Upper lobe of left lung (tissue), 6 donors: Measurements from ENCODE around the gene GADL1. TPM values are rescaled to one million over a fixed set of nuclear protein-coding genes. Genes with fewer than 3 reads are reported as not detected.

Source experiments
- ATAC-seq, 2 donors: fragments of 200-7000 bp; cut with Tn5 transposase; one replicate each; pipeline ENCODE4 v1.9.1; 2022; ENCODE audit warnings: mild to moderate bottlenecking in 2 of 2, moderate library complexity in 2 of 2; ENCODE audit not compliant: low FRiP score in 2 of 2
- DNase-seq, 2 donors: peaks; one replicate each; pipeline ENCODE4 v3.0.0-alpha.2; 2019 to 2020
- H3K27ac ChIP-seq, 4 donors: fragments of 200-600 bp; sonication (generic); one replicate each; pipeline ENCODE4 v1.5.1; 2016 to 2019
- H3K27me3 ChIP-seq, 4 donors: fragments of 200-600 bp; sonication (generic); one replicate each; pipeline ENCODE4 v1.5.1; 2017 to 2019
- H3K36me3 ChIP-seq, 4 donors: fragments of 200-600 bp; sonication (generic); one replicate each; pipeline ENCODE4 v1.5.1; 2016 to 2019
- H3K4me1 ChIP-seq, 4 donors: fragments of 200-600 bp; sonication (generic); one replicate each; pipeline ENCODE4 v1.5.1; 2018 to 2019
- H3K4me3 ChIP-seq, 4 donors: fragments of 200-600 bp; sonication (generic); one replicate each; pipeline ENCODE4 v1.5.1; 2017 to 2019; ENCODE audit warnings: mild to moderate bottlenecking in 2 of 4, moderate library complexity in 1 of 4
- H3K9me3 ChIP-seq, 4 donors: fragments of 200-600 bp; sonication (generic); one replicate each; pipeline ENCODE4 v1.5.1; 2018 to 2019
- EP300 ChIP-seq, 4 donors: sonication (generic); formaldehyde crosslinking; IDR thresholded peaks; one replicate each; pipeline ENCODE4 v1.5.1; 2017; ENCODE audit warnings: antibody characterized with exemption in 4 of 4, control low read depth in 2 of 4
- POLR2A ChIP-seq, 4 donors: fragments of 450-650 bp; IDR thresholded peaks; one replicate each; pipeline ENCODE4 v1.5.1; 2016 to 2017; ENCODE audit warnings: antibody characterized with exemption in 4 of 4, mild to moderate bottlenecking in 2 of 4
- POLR2AphosphoS5 ChIP-seq, 2 donors: sonication (generic); formaldehyde crosslinking; IDR thresholded peaks; one replicate each; pipeline ENCODE4 v1.5.1; 2017; ENCODE audit warnings: antibody characterized with exemption in 2 of 2
- WGBS, 2 donors: methylation state at CpG; one replicate each; pipeline ENCODE4 v1.1.5; 2017 to 2018; 5-methylcytosine and 5-hydroxymethylcytosine counted together
- total RNA-seq, 6 donors: library from RNA; depleted of rRNA in 4 of 6; stranded (reverse); fragments of >200 nt in 4 of 6; gene quantifications; one replicate each; pipeline versions ENCODE4 v1.1.0 to v1.2.1, GENCODE V29; 2016 to 2021
- TF ChIP-seq, protein P1 (sequence below), 6 experiments: fragments of 450-650 bp in 4 of 6; fragments of 200-600 bp in 2 of 6; sonication (generic) in 2 of 6; IDR thresholded peaks; one replicate each; pipeline ENCODE4 v1.5.1; 2016 to 2019; ENCODE audit warnings: antibody characterized with exemption in 6 of 6
- donor health status: DM: no; HTN: no; CAD: no; lungs with moderate emphysema.
- donor health status: DM: no; HTN: yes; CAD: no; lungs with severe emphysema.

GADL1 gene
- total RNA-seq, 6 donors from 2014 or later = 0.07 TPM; not detected in 5

DNA sequence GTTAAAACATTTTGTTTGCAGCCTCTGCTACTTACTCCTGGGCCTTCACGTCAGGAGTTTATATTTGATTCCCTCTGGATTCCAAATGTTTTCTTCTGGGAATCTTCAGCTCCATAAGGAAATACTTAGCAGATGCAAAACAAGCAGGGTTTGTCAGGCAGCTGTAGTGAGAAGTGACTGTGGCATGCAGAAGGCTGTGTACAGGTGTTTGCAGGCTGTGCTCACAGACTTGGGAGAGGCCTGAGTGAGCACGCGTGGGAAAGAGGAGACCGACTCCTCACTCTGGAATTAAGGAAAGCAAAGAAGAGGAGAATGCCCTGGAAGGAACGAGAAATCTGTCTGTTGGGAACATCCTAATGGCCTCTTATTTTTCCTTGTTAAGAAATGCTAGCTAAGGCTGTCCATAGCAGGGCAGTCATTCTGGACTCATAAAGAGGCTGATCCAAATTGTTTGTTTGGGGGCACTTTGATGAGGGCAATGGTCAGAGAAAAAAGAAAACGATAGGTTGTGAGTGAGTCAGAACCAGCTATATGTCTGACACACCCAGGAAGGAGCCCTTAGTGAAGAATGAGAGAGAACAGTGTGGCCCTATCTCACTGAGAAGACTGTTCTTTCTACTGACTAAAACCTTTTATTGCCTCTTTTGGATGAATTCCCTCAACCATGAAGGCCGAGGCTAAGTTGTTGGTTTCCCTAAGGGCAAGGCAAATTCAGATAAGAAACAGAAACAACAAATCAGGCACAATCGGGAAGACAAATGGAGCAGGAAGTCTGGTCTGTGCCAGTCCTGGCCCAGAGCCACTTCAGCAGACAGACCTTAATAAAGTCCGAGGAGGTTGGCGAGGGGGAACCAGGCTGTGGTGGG, 205.5 kb downstream of the GADL1 start:
- Histone ChIP-seq H3K9me3 (no peaks in the 10 kb centered on the region), H3K27me3 (no peaks in the 10 kb centered on the region), H3K36me3 (peaks cover 18 to 83% (median 24%) of the 10 kb centered on the region in 4 donors), H3K4me3 (no peak overlapping the region), H3K27ac (peak overlapping the region; percentile 49 to 80 (median 68)), H3K4me1 (peaks cover 57 to 89% (median 77%) of the 10 kb centered on the region in 4 donors)
- ATAC-seq (no peak), DNase-seq (no peak)
- TF ChIP-seq POLR2AphosphoS5 (IDR thresholded peaks at IDR 0.05) = peak in 1 of 2 donors; percentile 29
- TF ChIP-seq, protein P1, sequence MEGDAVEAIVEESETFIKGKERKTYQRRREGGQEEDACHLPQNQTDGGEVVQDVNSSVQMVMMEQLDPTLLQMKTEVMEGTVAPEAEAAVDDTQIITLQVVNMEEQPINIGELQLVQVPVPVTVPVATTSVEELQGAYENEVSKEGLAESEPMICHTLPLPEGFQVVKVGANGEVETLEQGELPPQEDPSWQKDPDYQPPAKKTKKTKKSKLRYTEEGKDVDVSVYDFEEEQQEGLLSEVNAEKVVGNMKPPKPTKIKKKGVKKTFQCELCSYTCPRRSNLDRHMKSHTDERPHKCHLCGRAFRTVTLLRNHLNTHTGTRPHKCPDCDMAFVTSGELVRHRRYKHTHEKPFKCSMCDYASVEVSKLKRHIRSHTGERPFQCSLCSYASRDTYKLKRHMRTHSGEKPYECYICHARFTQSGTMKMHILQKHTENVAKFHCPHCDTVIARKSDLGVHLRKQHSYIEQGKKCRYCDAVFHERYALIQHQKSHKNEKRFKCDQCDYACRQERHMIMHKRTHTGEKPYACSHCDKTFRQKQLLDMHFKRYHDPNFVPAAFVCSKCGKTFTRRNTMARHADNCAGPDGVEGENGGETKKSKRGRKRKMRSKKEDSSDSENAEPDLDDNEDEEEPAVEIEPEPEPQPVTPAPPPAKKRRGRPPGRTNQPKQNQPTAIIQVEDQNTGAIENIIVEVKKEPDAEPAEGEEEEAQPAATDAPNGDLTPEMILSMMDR (IDR thresholded peaks at IDR 0.05) = no peak
- 31 to 45% methylated on average over 10 of the region's 10 CpGs for WGBS, 2 donors

DNA sequence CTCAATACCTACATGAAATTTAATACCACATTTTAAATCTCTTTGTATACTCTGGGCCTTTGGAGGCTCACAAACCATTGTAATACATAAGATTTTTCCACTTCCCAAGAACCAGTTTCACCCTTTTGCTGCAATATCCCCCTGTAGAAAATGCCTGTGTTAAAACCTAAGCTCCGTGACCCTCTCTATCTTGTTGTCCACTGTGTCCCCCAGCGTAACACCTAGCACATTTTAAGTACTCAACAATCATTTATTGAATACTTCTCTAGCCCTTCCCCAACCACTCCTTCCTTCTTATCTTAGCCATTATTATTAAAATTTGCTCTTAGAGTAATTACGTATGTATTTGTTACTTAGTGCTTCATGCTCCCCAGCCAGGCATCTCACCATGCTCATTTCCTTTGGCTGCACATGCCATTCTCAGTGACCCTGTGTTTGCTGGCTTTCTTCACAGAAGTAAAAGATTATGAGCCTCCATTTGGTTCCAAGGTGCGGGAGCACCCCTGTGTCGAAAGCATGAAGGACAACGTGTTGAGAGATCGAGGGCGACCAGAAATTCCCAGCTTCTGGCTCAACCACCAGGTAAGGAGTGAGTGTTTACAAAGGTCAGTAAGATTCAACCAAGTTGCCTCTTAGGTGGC, 206.4 kb downstream of the GADL1 start:
- DNase-seq (no peak), ATAC-seq (no peak)
- Histone ChIP-seq H3K27ac (peak overlapping the region; percentile 49 to 80 (median 68)), H3K36me3 (peaks cover 18 to 82% (median 24%) of the 10 kb centered on the region in 4 donors), H3K27me3 (no peaks in the 10 kb centered on the region), H3K9me3 (no peaks in the 10 kb centered on the region), H3K4me3 (no peak overlapping the region), H3K4me1 (peaks cover 67 to 92% (median 81%) of the 10 kb centered on the region in 4 donors)
- TF ChIP-seq POLR2AphosphoS5 (IDR thresholded peaks at IDR 0.05) = no peak
- TF ChIP-seq EP300 (IDR thresholded peaks at IDR 0.05) = no peak
- TF ChIP-seq, protein P1 (IDR thresholded peaks at IDR 0.05) = no peak
- TF ChIP-seq POLR2A (IDR thresholded peaks at IDR 0.05) = no peak
- 73 to 90% methylated on average over 8 of the region's 8 CpGs for WGBS, 2 donors

DNA sequence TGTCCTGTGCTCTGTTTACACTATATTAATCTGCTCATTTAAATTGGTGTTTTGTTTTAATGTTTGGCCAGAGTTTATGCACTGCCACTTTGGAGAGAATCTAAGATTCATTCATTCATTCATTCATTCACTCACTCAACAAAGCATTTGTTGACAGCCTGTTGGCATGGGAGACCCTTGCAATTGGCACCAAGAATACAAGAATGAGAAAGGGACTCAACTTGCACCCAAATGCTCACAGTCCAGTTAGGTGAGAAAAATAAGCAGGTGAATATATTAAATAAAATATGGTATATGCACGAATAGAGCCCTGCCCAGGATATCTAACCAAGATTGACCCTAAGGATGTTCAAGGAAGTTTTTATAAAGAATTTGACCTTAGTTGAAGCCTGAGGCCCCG, 207.7 kb downstream of the GADL1 start:
- Histone ChIP-seq H3K4me3 (no peak overlapping the region), H3K9me3 (no peaks in the 10 kb centered on the region), H3K27me3 (no peaks in the 10 kb centered on the region), H3K36me3 (peaks cover 9 to 69% (median 18%) of the 10 kb centered on the region in 4 donors), H3K27ac (no peak overlapping the region), H3K4me1 (peaks cover 75 to 97% (median 86%) of the 10 kb centered on the region in 4 donors)
- DNase-seq (no peak), ATAC-seq (no peak)
- WGBS, 2 donors = 59 to 61% methylated on average over 2 of the region's 2 CpGs
- TF ChIP-seq POLR2AphosphoS5 (IDR thresholded peaks at IDR 0.05) (no peak), POLR2A (IDR thresholded peaks at IDR 0.05) (no peak), EP300 (IDR thresholded peaks at IDR 0.05) (no peak)
- TF ChIP-seq, protein P1 (IDR thresholded peaks at IDR 0.05) = no peak

DNA sequence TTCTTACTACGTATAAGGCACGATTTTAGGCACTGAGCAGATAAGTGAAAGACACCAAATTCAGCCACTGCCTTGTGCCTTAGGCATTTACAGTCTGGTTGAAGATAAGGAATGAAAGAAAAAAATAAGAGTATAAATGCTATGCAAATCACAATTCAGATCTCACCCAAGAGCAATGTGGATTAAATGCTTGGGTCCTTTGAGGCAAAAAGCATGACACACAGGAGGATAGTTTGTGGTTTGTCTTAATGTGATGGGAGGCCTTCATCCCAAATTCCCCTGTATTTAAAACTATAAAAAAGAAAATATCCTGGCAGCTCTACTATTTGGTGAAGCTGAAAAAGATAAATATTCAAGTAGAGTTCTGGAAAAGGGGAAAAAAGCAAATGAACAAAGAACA, 208.3 kb downstream of the GADL1 start:
- H3K27ac ChIP-seq = peak overlapping the region in 1 of 4 donors; percentile 84
- ATAC-seq (no peak), DNase-seq (no peak)
- peaks cover 9 to 66% (median 13%) of the 10 kb centered on the region in 4 donors for H3K36me3 ChIP-seq
- WGBS, 2 donors = 91 to 94% methylated on average over 2 of the region's 2 CpGs
- TF ChIP-seq POLR2AphosphoS5 (IDR thresholded peaks at IDR 0.05) (no peak), EP300 (IDR thresholded peaks at IDR 0.05) (no peak), POLR2A (IDR thresholded peaks at IDR 0.05) (no peak)
- TF ChIP-seq, protein P1 (IDR thresholded peaks at IDR 0.05) = no peak
- no peaks in the 10 kb centered on the region for H3K9me3 ChIP-seq
- H3K4me3 ChIP-seq = no peak overlapping the region
- H3K27me3 ChIP-seq = no peaks in the 10 kb centered on the region
- H3K4me1 ChIP-seq = peaks cover 76 to 97% (median 87%) of the 10 kb centered on the region in 4 donors
